GM19351 (cell line): ENCODE data around the gene MYO10.

Experiments used
- ATAC-seq: cut with Tn5 transposase; IDR thresholded peaks from one replicate; pipeline ENCODE4 v1.9.1; 2021; ENCODE audit warnings: mild to moderate bottlenecking, moderate library complexity; ENCODE audit not compliant: unreplicated experiment

MYO10 gene

GRCh38 chr5:16685069-16685468 lies 251.0 kb downstream of the MYO10 start:
- no peak for ATAC-seq

- no peak for ATAC-seq
Measured at GRCh38 chr5:16681876-16682275, 254.2 kb downstream of the MYO10 start.

- no peak for ATAC-seq
Measured at GRCh38 chr5:16679863-16680262, 256.2 kb downstream of the MYO10 start.

- no peak for ATAC-seq
Measured at GRCh38 chr5:16679190-16679589, 256.9 kb downstream of the MYO10 start.

GRCh38 chr5:16675806-16676205 lies 260.3 kb downstream of the MYO10 start:
- ATAC-seq = no peak

GRCh38 chr5:16674750-16675149 lies 261.3 kb downstream of the MYO10 start:
- no peak for ATAC-seq

GRCh38 chr5:16673241-16674201 lies 262.6 kb downstream of the MYO10 start:
- ATAC-seq = no peak

GRCh38 chr5:16671208-16671607 lies 264.9 kb downstream of the MYO10 start:
- no peak for ATAC-seq

- ATAC-seq = no peak
Measured at GRCh38 chr5:16669776-16670175, 266.3 kb downstream of the MYO10 start.

- no peak for ATAC-seq
Measured at GRCh38 chr5:16668631-16669030, 267.5 kb downstream of the MYO10 start.

GRCh38 chr5:16668194-16668593 lies 267.9 kb downstream of the MYO10 start:
- ATAC-seq = no peak

- no peak for ATAC-seq
Measured at GRCh38 chr5:16666883-16667398, 269.1 kb downstream of the MYO10 start.

GRCh38 chr5:16666130-16666882 lies 269.8 kb downstream of the MYO10 start:
- no peak for ATAC-seq

- no peak for ATAC-seq
Measured at GRCh38 chr5:16665601-16666000, 270.5 kb downstream of the MYO10 start.

- no peak for ATAC-seq
Measured at GRCh38 chr5:16664368-16664767, 271.7 kb downstream of the MYO10 start.

- no peak for ATAC-seq
Measured at GRCh38 chr5:16663840-16664239, 272.2 kb downstream of the MYO10 start.

- no peak for ATAC-seq
Measured at GRCh38 chr5:16661713-16662112, 274.4 kb downstream of the MYO10 start.

- no peak for ATAC-seq
Measured at GRCh38 chr5:16660982-16661381, 275.1 kb downstream of the MYO10 start.

- no peak for ATAC-seq
Measured at GRCh38 chr5:16659536-16659935, 276.6 kb downstream of the MYO10 start.

- ATAC-seq = no peak
Measured at GRCh38 chr5:16656561-16657191, 279.4 kb downstream of the MYO10 start.

- ATAC-seq = no peak
Measured at GRCh38 chr5:16654647-16655334, 281.3 kb downstream of the MYO10 start.
